Ureter (tissue), 1 donor: Measurements from ENCODE around the gene ITM2C. TPM values are rescaled to one million over a fixed set of nuclear protein-coding genes. Genes with fewer than 3 reads are reported as not detected.

Experiments
- DNase-seq: peaks from one replicate; pipeline ENCODE4 v3.0.0-alpha.2; 2020; ENCODE audit warnings: low spot score
- total RNA-seq: library from RNA; stranded (reverse); gene quantifications from one replicate; pipeline ENCODE4 v1.2.4, GENCODE V29; 2023
- donor health status: DM: yes; HTN: yes; CAD: no.

The ITM2C gene
- total RNA-seq, 1 donor from 2014 or later: 227 TPM

GRCh38 chr2:230924470-230925341 lies 60.0 kb downstream of the ITM2C start, which contains the start of gene GPR55:
Gene GPR55, minus strand, starts transcription at chr2:230925242. Its CDS starts 14,280 bp downstream, at chr2:230910962.
- DNase-seq: no peak

DNA sequence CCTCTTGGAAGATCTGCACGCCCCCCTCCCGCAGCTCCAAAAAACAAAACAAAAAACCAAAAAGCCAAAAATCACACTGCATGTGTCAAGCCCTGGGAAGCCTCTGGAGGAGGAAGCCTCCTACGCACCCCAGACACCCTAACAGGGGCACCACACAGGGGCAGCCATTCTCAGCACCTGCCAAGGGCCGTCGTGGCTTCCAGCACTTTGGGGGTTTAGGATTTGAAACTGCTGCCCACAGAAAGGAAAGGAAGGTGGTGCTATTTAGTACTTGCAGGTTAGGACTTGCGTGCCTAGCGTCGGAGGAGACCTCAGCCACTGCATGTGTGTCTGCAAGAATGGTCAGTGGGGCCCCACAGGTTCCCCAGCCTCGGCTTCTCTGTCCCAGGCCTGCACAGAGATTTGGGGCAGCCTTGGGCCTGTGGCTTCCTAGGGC lies 60.7 kb downstream of the ITM2C start:
- no peak for DNase-seq

DNA sequence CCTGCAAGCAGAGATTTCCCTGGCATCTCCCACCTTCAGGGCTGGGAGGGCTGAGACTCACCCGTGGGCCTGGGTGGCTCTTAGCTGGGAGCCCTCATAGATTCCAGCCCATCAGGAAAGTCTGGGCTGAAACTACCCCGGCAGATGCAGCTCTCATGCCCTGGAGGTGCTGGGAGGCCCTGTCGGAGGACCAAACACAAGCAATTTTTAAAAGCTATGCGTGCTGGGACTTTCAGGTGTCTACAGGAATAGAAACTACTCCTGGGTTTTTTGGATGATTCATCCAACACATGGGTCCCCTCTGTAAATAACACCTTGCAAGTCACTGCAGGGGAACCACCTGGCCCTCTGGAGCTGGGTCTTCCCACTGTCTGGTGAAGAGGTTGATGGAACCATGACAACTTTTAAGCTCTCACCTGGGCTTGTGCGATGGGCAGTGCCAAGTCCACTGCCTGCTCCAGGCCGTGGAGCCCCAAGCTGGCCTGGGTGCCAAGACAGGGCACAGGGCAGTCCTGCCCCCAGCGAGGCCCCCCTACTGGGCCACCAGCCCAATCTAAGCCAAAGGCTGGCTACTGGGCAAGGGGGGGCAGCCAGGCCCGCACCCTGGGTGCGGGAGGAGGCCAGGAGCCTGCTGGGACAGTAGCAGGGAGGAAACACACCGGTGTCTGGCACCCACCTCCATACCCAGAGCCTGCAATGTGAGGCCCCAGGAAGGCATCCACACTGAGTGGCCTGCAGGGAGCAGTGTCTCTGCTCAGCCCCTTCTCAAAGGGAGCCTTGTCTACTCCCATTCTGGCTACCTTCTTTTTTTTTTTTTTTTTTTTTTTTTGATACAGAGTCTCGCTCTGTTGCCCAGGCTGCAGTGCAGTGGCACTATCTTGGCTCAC lies 61.4 kb downstream of the ITM2C start:
- DNase-seq: no peak

DNA sequence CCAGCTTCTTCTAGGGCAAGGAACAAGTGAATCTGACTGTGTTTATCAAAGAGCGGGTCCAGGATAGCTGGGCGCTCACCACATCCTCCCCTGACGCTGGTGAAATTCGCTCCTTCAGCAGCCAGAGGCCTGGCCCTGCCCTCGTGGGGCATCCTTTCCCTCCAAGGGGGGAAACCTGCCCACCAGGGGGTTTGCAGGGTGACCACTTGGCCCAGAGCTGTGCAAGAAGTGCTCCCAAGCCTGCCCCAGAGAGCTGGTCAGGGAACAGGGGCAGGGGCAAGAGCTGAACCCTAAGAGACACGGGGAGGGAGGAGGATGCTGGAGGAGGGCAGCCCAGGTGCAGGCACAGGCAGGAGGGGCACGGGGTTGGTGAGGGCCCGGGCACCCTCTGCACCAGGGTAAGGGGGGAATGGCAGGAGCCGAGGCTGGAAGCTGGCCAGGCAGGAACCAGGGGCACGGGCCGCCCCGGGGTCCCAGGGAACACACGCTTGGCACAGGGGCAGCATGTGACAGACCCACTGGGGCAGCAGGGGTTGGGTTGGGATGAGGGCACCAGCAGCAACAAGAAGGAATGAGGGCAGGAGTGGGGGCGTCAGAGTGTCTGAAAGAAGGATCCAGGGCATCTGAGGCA lies 63.1 kb downstream of the ITM2C start:
- DNase-seq: no peak

Other genes with a start within 250 kb of the ITM2C start
- 85.8 TPM for gene CAB39, start 152.1 kb upstream of the ITM2C start, total RNA-seq
- 0.39 TPM for gene GPR55, start 60.3 kb downstream of the ITM2C start, total RNA-seq
- gene SPATA3, start 131.2 kb downstream of the ITM2C start, total RNA-seq: not detected
- 1.0 TPM for gene C2orf72, start 172.6 kb downstream of the ITM2C start, total RNA-seq
- 102 TPM for gene PSMD1, start 191.9 kb downstream of the ITM2C start, total RNA-seq